GM18499 (cell line): ENCODE results near the gene SHTN1.

Source experiments
- ATAC-seq: cut with Tn5 transposase; IDR thresholded peaks from one replicate; pipeline ENCODE4 v1.9.1; 2021; ENCODE audit warnings: moderate number of reproducible peaks; ENCODE audit not compliant: insufficient read depth, unreplicated experiment

Gene SHTN1

DNA sequence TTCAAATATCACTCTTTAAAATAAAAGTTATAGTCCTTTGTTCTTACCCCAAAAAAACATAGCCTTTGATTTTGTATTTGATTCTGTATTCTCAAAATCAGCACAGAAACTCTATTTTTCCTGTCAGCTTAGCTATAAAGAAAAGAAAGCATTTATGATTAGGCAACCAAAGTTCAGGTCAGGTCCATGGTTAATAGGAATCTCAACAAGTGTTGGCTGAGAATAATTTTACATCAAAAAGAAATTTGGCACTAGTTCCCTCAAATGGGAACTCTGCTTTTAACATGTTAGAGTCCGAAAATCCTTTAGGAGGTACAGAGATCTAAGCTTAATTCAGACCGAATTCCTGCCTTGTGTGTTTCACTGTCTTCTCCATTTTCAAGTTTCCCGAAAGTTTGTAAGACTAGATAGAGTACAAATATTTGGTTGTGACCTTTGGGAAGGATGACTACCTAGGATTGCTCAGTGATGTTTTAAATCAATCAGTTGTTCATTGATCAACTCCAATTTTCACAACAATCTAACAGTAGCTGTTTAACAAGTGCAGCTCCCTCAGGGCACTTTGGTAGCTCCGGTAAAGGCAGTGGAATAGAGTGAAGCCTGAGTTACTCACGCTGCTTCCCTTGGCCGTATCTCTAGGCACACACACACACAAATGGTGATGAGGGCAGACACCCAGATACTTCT lies 164.5 kb downstream of the SHTN1 start:
- ATAC-seq: no peak

DNA sequence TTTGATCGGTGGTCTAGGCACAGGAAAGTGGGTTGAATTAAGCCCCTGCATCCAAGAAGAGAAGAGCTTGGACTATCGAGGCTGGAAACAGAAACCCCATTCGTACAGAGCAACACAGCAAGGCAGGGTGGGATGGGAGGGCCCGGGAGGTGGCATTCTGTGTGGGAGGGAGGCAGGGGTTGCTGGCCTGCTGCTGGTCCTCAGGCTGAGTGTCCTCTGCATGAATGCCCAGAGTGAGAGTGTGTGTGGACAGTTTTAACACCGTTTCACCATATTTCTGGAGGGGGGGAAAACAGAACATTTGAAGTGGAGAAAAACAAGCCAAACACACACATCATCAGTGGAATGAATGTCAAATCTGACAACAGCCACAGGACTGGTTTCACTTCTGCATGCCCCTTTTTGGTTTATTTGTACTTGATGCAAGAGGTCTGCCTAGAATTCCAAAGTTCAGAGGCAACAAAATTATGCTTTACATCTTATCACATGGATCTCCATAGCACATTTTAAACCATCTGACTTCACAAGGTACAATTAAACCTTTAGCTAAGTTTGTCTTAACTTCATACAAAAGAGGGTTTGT lies 166.8 kb downstream of the SHTN1 start:
- ATAC-seq: no peak

DNA sequence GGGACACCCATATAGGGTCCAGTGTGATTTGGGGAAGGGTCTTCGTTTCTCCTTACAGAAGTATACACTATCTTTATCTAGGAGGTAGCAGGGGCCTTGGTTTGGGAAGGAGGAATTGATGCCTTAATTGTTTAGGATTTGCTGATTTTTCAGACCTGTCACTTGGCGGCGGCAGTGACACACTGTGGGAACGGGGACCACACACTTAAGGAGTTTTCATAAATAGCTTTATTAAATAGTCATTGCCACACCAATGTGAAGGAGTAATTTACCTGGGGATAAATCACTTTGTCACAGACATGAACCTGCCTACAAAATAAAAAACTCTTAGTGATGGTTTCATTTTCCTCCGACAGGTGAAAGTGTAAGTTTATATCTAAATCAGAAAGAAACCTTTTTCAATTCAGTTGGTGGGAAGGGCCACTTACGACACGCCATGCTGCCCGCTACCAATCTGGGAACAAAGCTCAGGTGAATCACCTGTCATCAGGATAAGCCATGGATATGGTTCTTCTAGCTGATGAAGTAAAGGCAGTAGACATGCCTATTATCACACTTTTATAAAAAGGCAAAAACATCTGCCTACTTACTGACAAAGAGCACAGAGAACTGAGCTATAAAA lies 168.0 kb downstream of the SHTN1 start:
- ATAC-seq: no peak

DNA sequence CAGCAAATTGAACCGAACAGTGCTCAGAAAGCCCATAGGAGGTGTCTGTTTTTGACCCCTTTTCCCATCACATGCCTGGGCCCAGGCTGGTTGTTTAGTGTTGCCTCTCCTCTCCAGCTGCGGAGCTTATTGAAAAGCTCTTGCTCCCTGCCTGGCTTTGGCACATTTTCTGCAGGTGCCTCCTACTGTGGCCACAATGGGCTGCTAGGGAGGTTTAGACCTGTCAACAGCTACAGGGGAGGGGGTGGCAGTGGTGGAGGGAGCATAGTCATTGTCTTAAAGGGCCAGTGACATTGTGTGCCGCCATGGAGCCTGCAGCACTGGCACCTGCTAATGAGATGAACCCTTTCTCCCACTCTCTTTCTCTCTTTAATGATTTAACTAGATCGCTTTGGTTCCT lies 168.9 kb downstream of the SHTN1 start:
- no peak for ATAC-seq

DNA sequence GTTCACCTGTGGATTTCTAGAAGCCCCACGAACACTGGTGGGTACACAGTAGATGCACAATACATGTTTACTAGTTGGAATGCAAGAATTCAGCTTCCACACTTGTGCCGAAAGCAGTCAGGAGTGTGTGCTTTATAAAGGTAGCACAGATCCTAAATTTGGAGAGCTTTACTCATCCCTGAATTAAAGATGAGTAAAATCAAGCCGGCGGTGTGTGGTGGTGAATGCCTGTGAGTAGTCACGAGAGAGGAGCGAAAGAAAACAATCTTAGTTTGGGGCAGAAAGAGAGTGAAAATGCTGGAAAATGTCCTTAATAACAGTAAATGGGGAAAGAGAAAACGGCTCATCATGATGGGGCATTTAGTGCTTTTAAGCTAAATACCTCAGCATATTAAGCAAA lies 169.3 kb downstream of the SHTN1 start:
- ATAC-seq: no peak

DNA sequence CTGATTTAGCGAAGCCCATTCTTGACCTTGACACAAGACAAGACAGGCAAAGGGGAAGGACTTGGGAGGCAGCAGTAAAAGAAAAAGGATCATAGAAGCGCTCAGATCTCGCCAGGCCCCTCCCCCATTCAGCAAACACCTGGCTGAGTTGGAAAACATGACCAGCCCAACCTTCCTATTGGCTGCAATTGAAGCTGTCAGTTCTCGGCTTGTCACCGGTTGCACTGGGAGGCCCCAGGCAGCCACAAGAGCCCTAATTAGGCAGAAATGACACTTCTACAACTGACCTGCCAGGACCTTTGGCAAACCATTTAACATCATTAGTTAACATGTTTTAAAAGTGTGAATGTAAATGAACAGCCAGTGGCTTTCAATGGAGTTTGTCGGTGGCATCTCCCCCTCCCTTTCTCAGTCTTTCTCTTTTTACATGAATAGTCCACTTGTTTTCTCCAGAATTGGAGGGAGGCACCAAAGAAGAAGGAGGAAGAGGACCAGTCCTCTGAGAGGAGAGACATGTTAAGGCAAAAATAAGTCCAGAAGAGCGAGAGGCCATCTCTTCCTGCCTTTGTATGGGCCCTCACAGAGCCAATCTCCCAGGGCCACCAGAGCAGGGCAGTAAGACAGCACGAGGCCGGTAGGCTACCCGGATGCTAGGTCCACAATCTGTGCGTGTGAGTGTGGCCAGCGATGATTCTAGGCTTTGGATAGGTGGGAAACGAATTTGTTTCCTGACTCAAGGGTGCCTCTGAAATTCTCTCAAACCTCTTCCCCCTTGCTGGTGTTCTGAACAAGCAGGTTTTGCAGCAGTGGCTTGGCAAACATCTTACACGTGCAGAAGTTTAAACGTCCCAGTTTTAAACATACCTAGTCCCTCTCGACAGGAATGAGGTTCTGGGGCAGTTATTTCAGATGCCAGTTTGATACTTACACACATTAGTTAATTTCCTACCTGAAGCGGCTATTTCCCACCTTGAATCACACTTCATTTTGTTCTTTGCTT lies 170.7 kb downstream of the SHTN1 start:
- no peak for ATAC-seq

DNA sequence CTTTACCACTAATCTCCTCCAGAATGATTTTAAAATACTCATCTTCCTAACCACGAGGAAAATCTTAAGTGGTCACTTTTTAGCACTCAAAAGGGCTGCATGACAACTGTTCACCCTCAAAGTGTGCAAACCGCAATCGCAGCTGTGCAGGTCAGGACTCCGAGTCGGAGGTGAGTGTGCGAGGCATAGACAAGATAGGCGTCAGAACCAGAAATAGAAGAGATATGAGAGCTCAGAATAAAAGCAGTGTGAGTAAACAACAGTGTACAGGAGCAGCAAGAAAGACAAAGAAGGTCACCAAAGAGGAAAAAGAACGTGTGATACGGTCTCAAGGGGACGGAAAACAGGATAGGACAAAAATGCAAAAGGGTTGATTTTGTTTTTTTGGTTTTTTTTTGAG lies 173.2 kb downstream of the SHTN1 start:
- ATAC-seq: no peak
